Suprapubic skin (tissue), 4 donors: ENCODE results near the gene RELL1. TPM values are rescaled to one million over a fixed set of nuclear protein-coding genes. Genes with fewer than 3 reads are reported as not detected.

Experiments
- DNase-seq, 2 donors: peaks; one replicate each; pipeline ENCODE4 v3.0.0-alpha.2; 2019; ENCODE audit warnings: low spot score in 2 of 2
- H3K27ac ChIP-seq: fragments of 200-600 bp; sonication (generic); one replicate; pipeline ENCODE4 v1.5.1; 2019
- H3K27me3 ChIP-seq: fragments of 200-600 bp; sonication (generic); one replicate; pipeline ENCODE4 v1.5.1; 2019
- H3K36me3 ChIP-seq: fragments of 200-600 bp; sonication (generic); one replicate; pipeline ENCODE4 v1.5.1; 2019
- H3K4me1 ChIP-seq: fragments of 200-600 bp; sonication (generic); one replicate; pipeline ENCODE4 v1.5.1; 2019
- H3K4me3 ChIP-seq: fragments of 200-600 bp; sonication (generic); one replicate; pipeline ENCODE4 v1.5.1; 2019; ENCODE audit warnings: mild to moderate bottlenecking
- H3K9me3 ChIP-seq: fragments of 200-600 bp; sonication (generic); one replicate; pipeline ENCODE4 v1.5.1; 2019
- CTCF ChIP-seq, 2 donors: fragments of 200-600 bp in 1 of 2; fragments of 450-650 bp in 1 of 2; sonication (generic) in 1 of 2; IDR thresholded peaks; one replicate each; pipeline ENCODE4 v1.5.1; 2016 to 2019; ENCODE audit warnings: antibody characterized with exemption in 2 of 2, mild to moderate bottlenecking in 1 of 2, moderate library complexity in 1 of 2
- EP300 ChIP-seq: sonication (generic); formaldehyde crosslinking; IDR thresholded peaks from one replicate; pipeline ENCODE4 v1.6.1; 2017; ENCODE audit warnings: antibody characterized with exemption
- POLR2A ChIP-seq, 2 donors: fragments of 450-650 bp; IDR thresholded peaks; one replicate each; pipeline ENCODE4 v1.6.1; 2017; ENCODE audit warnings: antibody characterized with exemption in 2 of 2, mild to moderate bottlenecking in 2 of 2, moderate library complexity in 2 of 2
- POLR2AphosphoS5 ChIP-seq, 3 donors: sonication (generic); formaldehyde crosslinking; IDR thresholded peaks; one replicate each; pipeline ENCODE4 v1.6.1; 2017; ENCODE audit warnings: antibody characterized with exemption in 3 of 3
- WGBS: methylation state at CpG from one replicate; pipeline ENCODE4 v1.1.5; 2018; 5-methylcytosine and 5-hydroxymethylcytosine counted together
- total RNA-seq, 4 donors: library from RNA; depleted of rRNA; stranded (reverse); fragments of >200 nt; gene quantifications; one replicate each; pipeline ENCODE4 v1.1.0, GENCODE V29; 2016

Gene RELL1
- total RNA-seq, 4 donors from 2014 or later, result 56.6 to 88.2 (median 66.7) TPM

GRCh38 chr4:37687194-37687562 is 1.0 kb upstream of the RELL1 start:
- Histone ChIP-seq H3K36me3 (no peaks in the 10 kb centered on the region), H3K4me1 (peaks cover 36% of the 10 kb centered on the region), H3K4me3 (peak overlapping the region; percentile 93), H3K27ac (peak overlapping the region; percentile 97), H3K9me3 (no peaks in the 10 kb centered on the region), H3K27me3 (no peaks in the 10 kb centered on the region)
- WGBS, result 48% methylated on average over 9 of the region's 9 CpGs
- no peak for DNase-seq
- TF ChIP-seq EP300 (no peak), CTCF (IDR thresholded peaks at IDR 0.05) (no peak), POLR2A (IDR thresholded peaks at IDR 0.05) (no peak), POLR2AphosphoS5 (IDR thresholded peaks at IDR 0.05) (no peak)

- TF ChIP-seq POLR2AphosphoS5 (IDR thresholded peaks at IDR 0.05), result peak in 2 of 3 donors; percentile 57 to 59
- TF ChIP-seq POLR2A (IDR thresholded peaks at IDR 0.05), result peak in 1 of 2 donors; percentile 92
- TF ChIP-seq EP300, result no peak
- H3K27ac ChIP-seq, result peak overlapping the region; percentile 97
- no peaks in the 10 kb centered on the region for H3K9me3 ChIP-seq
- peak; percentile 84 to 85 for DNase-seq
- H3K27me3 ChIP-seq, result no peaks in the 10 kb centered on the region
- WGBS, result 0% methylated on average over 7 of the region's 75 CpGs
- H3K4me3 ChIP-seq, result peak overlapping the region; percentile 93
- peaks cover 36% of the 10 kb centered on the region for H3K4me1 ChIP-seq
- H3K36me3 ChIP-seq, result no peaks in the 10 kb centered on the region
Measured at GRCh38 chr4:37685823-37686372, 278 bp downstream of the RELL1 start.

GRCh38 chr4:37685161-37685822 is 884 bp downstream of the RELL1 start:
- H3K27me3 ChIP-seq, result no peaks in the 10 kb centered on the region
- DNase-seq, result no peak
- H3K4me3 ChIP-seq, result peak overlapping the region; percentile 93
- 2% methylated on average over 16 of the region's 16 CpGs for WGBS
- TF ChIP-seq EP300 (no peak), CTCF (IDR thresholded peaks at IDR 0.05) (no peak), POLR2A (IDR thresholded peaks at IDR 0.05) (no peak), POLR2AphosphoS5 (IDR thresholded peaks at IDR 0.05) (no peak)
- H3K36me3 ChIP-seq, result no peaks in the 10 kb centered on the region
- peak overlapping the region; percentile 97 for H3K27ac ChIP-seq
- no peaks in the 10 kb centered on the region for H3K9me3 ChIP-seq
- H3K4me1 ChIP-seq, result peaks cover 36% of the 10 kb centered on the region

- WGBS, result 96% methylated on average over 2 of the region's 2 CpGs
- DNase-seq, result no peak
- Histone ChIP-seq H3K27ac (no peak overlapping the region), H3K36me3 (no peaks in the 10 kb centered on the region), H3K4me1 (peaks cover 34% of the 10 kb centered on the region), H3K4me3 (no peak overlapping the region), H3K27me3 (no peaks in the 10 kb centered on the region), H3K9me3 (no peaks in the 10 kb centered on the region)
- TF ChIP-seq POLR2A (IDR thresholded peaks at IDR 0.05) (no peak), CTCF (IDR thresholded peaks at IDR 0.05) (no peak), EP300 (no peak), POLR2AphosphoS5 (IDR thresholded peaks at IDR 0.05) (no peak)
Measured at GRCh38 chr4:37684154-37684553, 2.0 kb downstream of the RELL1 start.

GRCh38 chr4:37682701-37683401 is 3.3 kb downstream of the RELL1 start:
- TF ChIP-seq CTCF (IDR thresholded peaks at IDR 0.05) (no peak), POLR2A (IDR thresholded peaks at IDR 0.05) (no peak), POLR2AphosphoS5 (IDR thresholded peaks at IDR 0.05) (no peak), EP300 (no peak)
- whole genome bisulfite sequencing, result 55% methylated on average over 7 of the region's 7 CpGs
- no peaks in the 10 kb centered on the region for H3K9me3 ChIP-seq
- H3K27me3 ChIP-seq, result no peaks in the 10 kb centered on the region
- H3K4me3 ChIP-seq, result no peak overlapping the region
- H3K4me1 ChIP-seq, result peaks cover 39% of the 10 kb centered on the region
- H3K27ac ChIP-seq, result no peak overlapping the region
- H3K36me3 ChIP-seq, result no peaks in the 10 kb centered on the region
- DNase-seq, result no peak
